Pulmonary artery endothelial cell (primary cell): Measurements from ENCODE around the gene MAP2K5. TPM values are rescaled to one million over a fixed set of nuclear protein-coding genes. Genes with fewer than 3 reads are reported as not detected.

ENCODE experiments used
- DNase-seq: peaks from one replicate; pipeline ENCODE4 v3.0.0-alpha.2; 2011; ENCODE audit warnings: low read depth, low spot score
- total RNA-seq: library from RNA; depleted of rRNA; stranded (reverse); fragments of >200 nt; gene quantifications from 2 replicates; pipeline ENCODE4 v1.2.3, GENCODE V29; 2014

The MAP2K5 gene
- total RNA-seq, 1 donor from 2014 or later: 4.1 TPM

DNA sequence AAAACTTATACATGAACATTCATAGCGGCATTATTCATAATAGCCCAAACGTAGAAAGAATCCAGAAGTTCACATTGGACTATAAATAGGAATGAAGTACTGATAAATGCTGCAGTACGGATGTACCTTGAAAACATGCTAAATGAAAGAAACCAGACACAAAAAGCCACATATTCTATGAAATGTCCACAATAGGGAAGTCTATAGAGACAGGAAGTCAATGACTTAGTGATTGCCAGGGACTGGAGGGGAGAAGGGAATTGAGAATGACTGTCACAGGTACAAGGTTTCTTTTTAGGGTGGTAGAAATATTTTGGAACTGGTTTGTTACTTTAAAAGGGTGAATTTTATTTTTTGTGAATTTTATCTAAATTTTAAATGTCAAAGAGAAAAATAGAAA lies 211.4 kb downstream of the MAP2K5 start:
- no peak for DNase-seq

GRCh38 chr15:67755264-67755663 lies 212.8 kb downstream of the MAP2K5 start:
- DNase-seq: no peak

- DNase-seq: no peak
These were observed 213.4 kb downstream of the MAP2K5 start for GRCh38 chr15:67755936-67756335.

DNA sequence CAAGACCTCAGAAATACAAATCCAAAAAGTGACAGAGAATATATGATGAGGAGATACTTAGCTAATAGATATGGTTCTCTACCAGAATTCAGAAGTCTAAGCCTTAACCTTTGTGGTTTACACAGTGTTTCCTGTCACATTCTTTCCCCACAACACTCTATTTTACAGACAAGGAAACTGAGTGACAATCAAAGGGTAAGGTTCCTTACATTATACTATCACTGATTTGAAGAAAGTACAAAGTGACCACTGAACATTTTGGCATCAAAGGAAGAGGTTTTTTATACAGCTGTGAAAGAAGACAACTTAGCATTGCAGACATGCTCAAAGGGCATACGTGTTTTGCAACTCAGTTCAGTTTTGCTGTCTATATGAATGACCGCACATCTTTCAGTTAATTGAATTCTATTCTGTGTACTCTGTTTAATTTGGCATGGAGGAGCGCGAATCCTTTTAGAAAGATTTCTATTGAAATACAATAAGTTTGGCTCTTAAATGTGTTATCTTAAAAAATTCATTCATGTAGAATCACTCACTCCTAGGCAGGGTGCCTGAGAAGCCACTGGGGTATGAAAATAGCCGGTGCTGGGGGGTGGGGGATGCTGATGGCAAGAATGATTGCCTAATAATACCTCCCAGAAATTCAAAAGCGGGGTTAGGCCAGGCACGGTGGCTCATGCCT lies 216.3 kb downstream of the MAP2K5 start:
- DNase-seq: no peak

DNA sequence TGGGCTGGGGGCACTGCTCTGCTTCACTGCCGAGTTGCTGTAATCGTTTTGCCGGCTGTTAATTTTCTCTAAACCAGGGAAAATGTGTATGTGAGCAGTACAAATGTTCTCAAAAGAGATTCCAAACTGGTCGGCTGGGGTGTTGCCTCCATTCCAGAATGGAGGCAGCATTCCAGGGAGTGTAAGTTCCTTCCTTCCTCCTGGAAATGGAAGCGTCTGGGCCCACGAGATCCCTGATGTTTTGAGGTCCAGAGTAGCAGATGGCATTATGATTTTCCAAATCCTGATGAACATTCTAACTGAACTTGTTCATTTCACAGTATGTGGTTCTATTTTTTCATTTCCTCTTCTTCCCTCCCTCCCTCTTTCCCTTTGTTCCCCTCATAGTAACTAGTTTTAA lies 218.4 kb downstream of the MAP2K5 start:
- DNase-seq: no peak

GRCh38 chr15:67761343-67761742 lies 218.8 kb downstream of the MAP2K5 start:
- no peak for DNase-seq

DNA sequence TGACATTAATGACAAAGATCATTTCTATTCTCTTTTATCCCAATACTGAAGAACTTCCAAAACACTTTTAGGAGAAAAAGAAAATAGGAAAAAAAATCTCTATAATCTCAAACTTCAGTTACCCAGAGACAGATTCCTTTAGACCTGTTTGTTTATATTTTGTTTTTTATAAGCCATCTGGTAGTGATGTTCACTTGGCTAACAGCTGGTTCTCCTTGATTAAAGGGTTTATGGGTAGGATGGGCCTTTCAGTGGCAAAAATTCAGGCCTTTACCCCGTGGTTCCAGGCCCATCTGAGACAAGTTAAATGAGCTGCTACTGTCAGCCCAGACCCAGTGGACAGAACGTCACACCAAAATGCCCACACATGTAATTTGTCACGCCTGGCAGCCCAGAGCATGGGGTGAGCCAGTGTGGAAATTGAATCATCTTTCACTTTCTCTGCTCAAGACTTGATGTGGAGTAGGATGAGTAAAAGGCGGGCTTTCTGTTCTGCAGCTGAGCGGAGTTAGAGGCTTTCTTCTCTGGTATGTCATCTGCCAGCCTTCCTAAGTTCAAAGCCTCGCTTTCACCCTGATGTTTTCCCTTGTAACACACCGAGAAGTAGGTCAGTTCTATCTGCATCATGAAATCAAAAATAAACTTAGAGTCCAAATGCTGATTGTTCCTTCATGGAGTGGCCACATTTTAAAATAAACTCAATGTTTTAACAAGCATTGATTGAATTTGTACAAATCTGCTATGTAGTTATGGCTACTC lies 220.3 kb downstream of the MAP2K5 start:
- no peak for DNase-seq

DNA sequence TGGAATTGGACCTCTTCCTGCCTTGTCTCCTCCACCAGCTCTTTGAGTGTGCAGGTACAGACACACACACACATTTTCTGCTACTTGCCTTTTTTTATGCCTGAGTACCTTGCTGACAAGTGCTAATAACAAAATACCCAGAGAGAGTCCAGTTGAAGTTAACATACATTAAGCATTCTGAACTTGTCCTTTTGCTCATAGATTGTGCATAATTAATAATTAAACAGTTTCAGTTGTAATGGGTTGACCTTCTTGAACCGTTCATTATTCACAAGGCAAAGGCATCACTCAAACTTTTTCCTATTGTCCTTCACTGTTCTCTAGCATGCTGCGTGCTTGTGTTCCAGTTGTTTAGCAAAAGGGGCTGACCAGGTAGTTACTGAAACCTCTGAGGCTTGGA lies 223.2 kb downstream of the MAP2K5 start:
- DNase-seq: no peak

- DNase-seq: no peak
These were observed 224.5 kb downstream of the MAP2K5 start for GRCh38 chr15:67766968-67767367.

GRCh38 chr15:67768313-67768977 lies 225.9 kb downstream of the MAP2K5 start:
- DNase-seq: no peak

DNA sequence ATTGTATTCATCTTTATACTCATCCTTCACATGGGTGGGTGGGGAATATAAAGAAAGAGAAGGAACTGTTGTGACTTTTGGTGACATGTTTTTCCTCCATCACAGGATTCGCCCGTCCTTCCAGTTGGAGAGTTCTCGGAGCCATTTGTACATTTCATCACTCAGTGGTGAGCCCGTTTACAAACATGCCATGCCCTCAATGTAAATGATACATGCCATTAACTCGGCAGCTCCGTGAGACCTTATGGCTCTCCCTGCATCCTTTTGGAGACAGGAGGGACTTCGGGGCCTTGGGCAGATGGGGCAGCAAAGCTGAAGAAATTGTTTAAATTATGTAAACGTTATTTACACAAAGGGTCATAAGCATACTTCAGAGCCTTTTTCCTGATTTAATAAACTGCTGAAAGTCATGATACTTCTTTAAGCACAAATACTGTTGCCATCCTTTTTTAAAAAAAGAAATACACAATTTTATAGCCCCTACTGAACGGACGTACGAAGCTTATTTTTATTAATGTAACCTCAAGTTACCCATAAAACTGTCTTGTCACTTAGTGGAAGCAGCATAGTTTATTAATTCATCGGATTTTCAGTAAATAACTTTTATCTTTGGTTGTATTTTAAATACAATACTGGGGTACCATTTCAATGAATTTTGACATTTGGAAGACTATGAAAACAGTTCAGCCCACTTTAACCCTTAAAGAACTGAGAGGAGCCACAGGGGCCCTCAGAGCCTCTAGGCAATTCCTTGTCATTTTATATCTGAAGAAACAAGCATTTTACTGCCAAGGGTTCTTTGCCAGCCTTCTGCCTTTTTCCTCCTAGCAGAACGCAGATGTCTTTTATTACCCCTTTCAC lies 227.2 kb downstream of the MAP2K5 start:
- no peak for DNase-seq

GRCh38 chr15:67770358-67770628 lies 227.8 kb downstream of the MAP2K5 start:
- no peak for DNase-seq

DNA sequence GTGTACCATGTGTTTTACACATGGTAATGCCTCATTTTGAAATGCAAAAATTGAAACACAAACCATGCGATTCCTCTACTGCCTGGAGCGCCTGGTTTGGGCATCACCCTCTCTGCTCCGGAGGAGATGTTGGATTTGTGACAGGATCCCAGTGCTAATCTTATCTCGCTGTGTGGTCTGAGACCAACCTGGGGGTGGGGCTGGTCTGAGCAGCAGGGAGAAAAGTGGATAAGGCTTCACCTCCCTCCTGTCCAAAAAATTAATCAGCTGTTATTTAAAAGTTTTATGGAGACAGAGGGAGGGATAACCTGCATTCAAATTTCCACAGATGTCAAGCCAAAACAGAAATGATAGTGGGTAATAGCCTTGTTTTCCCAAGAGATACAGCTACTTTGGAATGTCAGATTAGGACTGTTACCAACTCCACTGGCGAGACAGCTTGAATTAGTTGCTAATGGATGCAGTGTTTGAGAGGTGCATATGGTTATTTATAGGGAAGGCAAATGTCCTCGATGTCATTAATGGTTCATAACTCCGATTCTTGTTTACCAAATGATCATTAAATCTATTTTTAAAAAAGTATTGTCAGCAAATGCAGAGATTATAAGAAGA lies 228.8 kb downstream of the MAP2K5 start:
- no peak for DNase-seq

DNA sequence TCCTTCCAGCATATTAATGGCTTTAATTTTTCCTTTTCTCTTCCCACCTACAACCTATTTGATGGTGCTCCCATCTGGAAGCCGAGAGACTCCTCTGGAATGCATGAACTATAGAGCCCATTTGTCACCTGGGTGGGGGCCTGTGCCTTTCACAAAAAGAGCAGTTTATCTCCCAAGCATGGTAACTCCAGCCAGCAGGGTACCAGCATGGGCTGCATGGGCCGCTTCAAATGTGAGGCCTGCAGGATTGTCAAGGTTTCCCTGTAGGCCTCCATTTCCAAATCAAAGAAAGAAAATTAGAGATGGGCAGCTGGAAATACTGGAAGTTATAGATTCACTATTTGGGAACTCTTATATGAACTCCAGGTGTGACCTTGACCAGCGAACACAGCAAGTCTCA lies 232.1 kb downstream of the MAP2K5 start:
- no peak for DNase-seq

DNA sequence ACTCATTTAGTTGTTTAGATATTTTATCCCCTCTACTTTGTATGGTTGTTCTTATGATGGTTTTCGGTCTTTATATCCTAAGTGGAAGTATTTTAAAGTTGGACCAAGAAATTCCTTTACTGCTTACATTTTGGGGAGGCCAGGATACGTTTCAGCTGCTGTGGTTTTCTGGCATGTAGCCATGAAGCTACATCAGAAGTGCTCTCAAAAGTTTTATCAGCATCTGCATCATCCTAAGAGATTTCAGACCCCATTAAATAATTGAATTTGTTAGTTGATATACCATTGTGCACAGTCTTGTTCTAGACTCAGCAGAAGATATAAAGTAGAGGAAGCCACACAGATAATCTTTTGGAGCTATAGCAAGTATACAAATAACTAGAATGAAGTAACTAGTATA lies 232.7 kb downstream of the MAP2K5 start:
- DNase-seq: no peak

DNA sequence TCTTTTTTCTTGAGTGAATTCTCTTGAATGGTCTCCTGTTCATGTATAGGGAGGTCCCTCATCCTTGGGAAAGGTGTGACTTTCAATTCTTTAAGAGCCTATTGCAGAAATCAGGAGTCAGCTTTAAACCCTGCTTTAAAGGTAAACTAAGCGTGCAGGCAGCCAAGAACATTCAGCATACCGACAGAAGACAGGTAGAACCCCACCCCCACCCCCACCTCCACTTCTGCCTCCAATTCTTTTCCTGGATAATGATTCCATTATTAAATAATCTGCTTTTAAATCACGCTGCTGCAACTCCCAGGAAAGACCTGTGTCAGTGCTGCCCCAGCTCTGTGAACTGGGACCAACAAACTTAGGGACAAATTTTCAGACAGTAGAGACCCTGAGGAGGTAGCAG lies 233.5 kb downstream of the MAP2K5 start:
- DNase-seq: no peak

DNA sequence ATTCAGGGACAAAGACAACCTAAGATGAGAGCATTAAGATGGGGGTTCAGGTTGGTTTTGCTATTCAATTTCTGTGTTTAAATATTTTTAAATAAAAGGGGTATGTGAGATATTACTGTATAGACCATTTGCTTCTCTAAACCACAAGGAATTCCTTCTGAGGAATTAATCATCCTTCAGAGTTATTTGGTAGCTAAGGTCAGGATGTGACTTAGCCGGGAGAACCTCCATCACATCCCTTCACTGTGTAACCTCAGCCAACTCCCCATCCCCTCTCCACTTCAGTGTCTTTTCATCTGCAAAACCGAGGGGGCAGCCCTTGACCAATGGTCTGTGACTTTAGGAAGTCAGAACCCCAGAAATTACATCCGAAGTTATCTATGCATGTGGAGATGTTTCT lies 234.1 kb downstream of the MAP2K5 start:
- no peak for DNase-seq

- no peak for DNase-seq
These were observed 234.6 kb downstream of the MAP2K5 start for GRCh38 chr15:67777071-67777470.

- DNase-seq: no peak
These were observed 235.3 kb downstream of the MAP2K5 start for GRCh38 chr15:67777773-67778172.

- DNase-seq: no peak
These were observed 236.6 kb downstream of the MAP2K5 start for GRCh38 chr15:67778968-67779548.

- DNase-seq: no peak
These were observed 237.1 kb downstream of the MAP2K5 start for GRCh38 chr15:67779549-67780111.
